ENCODE measurements around the gene CA7.
A peak's percentile ranks its signal among the peaks of the same experiment; 100 is the strongest.

GRCh38 chr16:66844342-66845079, at the start of gene CA7:
- peak; percentile 44 for TF ChIP-seq EZH2 (IDR thresholded peaks at IDR 0.05; ENCODE audit: insufficient read depth, poor library complexity, severe bottlenecking)
- no peak for TF ChIP-seq EZH2phosphoT487 (IDR thresholded peaks at IDR 0.05; ENCODE audit: insufficient read depth, low read depth)
